Fibroblast of skin of right quadriceps (primary cell): ENCODE measurements around the gene C18orf54.
"Not testable (repeated sequence)": the region's sequence is repeated elsewhere in the genome, so short reads cannot be mapped to it uniquely, and the experiment has no call there.

ENCODE experiments used
- DNase-seq: peaks from one replicate; pipeline ENCODE4 v3.0.0-alpha.2; 2013

C18orf54 gene

GRCh38 chr18:54357660-54358494 is at the start of gene C18orf54, which contains the start of gene STARD6:
Gene C18orf54 (plus strand): TSS chr18:54357906. CDS start chr18:54360573, 2,667 bp downstream.
Gene STARD6 (minus strand): TSS chr18:54357858. CDS start chr18:54354573, 3,285 bp downstream.
- DNase-seq, result peak; percentile 90

- not testable (repeated sequence) for DNase-seq
Observed at GRCh38 chr18:54309564-54309963, 48.1 kb upstream of the C18orf54 start.

- DNase-seq, result no peak
Observed at GRCh38 chr18:54316071-54316820, 41.5 kb upstream of the C18orf54 start.

- no peak for DNase-seq
Observed at GRCh38 chr18:54323561-54323960, 34.1 kb upstream of the C18orf54 start.

- peak; percentile 5 for DNase-seq
Observed at GRCh38 chr18:54323970-54324369, 33.7 kb upstream of the C18orf54 start.

GRCh38 chr18:54327818-54328217 is 29.9 kb upstream of the C18orf54 start:
- no peak for DNase-seq

GRCh38 chr18:54329787-54330186 is 27.9 kb upstream of the C18orf54 start:
- no peak for DNase-seq

- DNase-seq, result no peak
Observed at GRCh38 chr18:54330768-54331548, 26.7 kb upstream of the C18orf54 start.

GRCh38 chr18:54335638-54336173 is 22.0 kb upstream of the C18orf54 start:
- DNase-seq, result no peak

- no peak for DNase-seq
Observed at GRCh38 chr18:54338230-54338629, 19.5 kb upstream of the C18orf54 start.

GRCh38 chr18:54351186-54351585 is 6.5 kb upstream of the C18orf54 start:
- DNase-seq, result no peak

- no peak for DNase-seq
Observed at GRCh38 chr18:54357082-54357659, 535 bp upstream of the C18orf54 start.

GRCh38 chr18:54358495-54359040 is 862 bp downstream of the C18orf54 start:
- DNase-seq, result no peak

- peak; percentile 0 for DNase-seq
Observed at GRCh38 chr18:54359233-54359632, 1.5 kb downstream of the C18orf54 start.

- peak; percentile 2 for DNase-seq
Observed at GRCh38 chr18:54360406-54360805, 2.7 kb downstream of the C18orf54 start.

GRCh38 chr18:54378057-54378456 is 20.4 kb downstream of the C18orf54 start:
- DNase-seq, result no peak

- no peak for DNase-seq
Observed at GRCh38 chr18:54381640-54382039, 23.9 kb downstream of the C18orf54 start.

- no peak for DNase-seq
Observed at GRCh38 chr18:54382076-54382475, 24.4 kb downstream of the C18orf54 start.

GRCh38 chr18:54382733-54383252 is 25.1 kb downstream of the C18orf54 start:
- DNase-seq, result no peak

- no peak for DNase-seq
Observed at GRCh38 chr18:54386043-54386442, 28.3 kb downstream of the C18orf54 start.

GRCh38 chr18:54386800-54387495 is 29.2 kb downstream of the C18orf54 start:
- DNase-seq, result not testable (repeated sequence)
